Measurements from ENCODE around the gene PPIG. TPM values are rescaled to one million over a fixed set of nuclear protein-coding genes. Genes with fewer than 3 reads are reported as not detected.

Gene PPIG
- total and polyA plus RNA-seq, 2 of the 4 experiments (the other 2 are of a cell fraction) = 10.4 to 16.7 TPM

DNA sequence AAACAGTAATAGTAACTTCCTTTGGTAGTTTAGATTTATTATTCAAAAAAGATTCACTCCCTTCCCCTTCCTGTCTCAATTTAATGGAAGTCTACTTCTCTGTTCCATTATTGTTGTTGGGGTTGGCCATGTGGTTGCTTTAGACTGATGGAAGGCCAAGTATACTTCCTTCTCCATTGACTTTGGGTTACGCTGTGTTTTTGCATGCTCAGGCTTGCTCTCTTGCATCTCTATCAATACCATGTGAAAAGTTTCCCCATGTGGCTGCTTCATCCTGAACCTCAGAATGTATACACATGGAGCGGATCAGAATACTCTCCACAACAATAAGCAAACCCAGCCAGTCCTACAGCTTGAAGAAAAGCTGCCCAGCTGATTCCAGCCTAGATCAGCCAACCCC lies 89.8 kb downstream of the PPIG start:
- in situ Hi-C loops (cut with MboI; ENCODE audit: low sequenced_read_pairs) (no loop called here), dilution Hi-C loops (cut with HindIII; ENCODE audit: low sequenced_read_pairs, unreplicated experiment) (no loop called here), intact Hi-C loops (cut with micrococcal nuclease) (no loop called here)
- DNase-seq (no peak), ATAC-seq (ENCODE audit: low read depth) (no peak)
- Histone ChIP-seq H2AFZ (replicated peaks; ENCODE audit: low read length, poor library complexity) (no peak overlapping the region), H3K23ac (ENCODE audit: low read depth, low read length) (no peak overlapping the region), H2BK20ac (ENCODE audit: low read depth, low read length) (no peak overlapping the region), H2BK120ac (ENCODE audit: low read depth, low read length) (no peak overlapping the region), H3K9me3 (ENCODE audit: control insufficient read depth, insufficient read depth, low read length) (no peaks in the 10 kb centered on the region), H2AK9ac (replicated peaks; ENCODE audit: low read depth, low read length, poor library complexity) (no peak overlapping the region), H3K9me1 (ENCODE audit: insufficient read depth, low read length) (no peaks in the 10 kb centered on the region), H4K8ac (ENCODE audit: low read depth in 2 of 2, low read length in 2 of 2) (no peak overlapping the region), H3K18ac (ENCODE audit: low read depth, low read length) (no peak overlapping the region), H3K4me1 (ENCODE audit: control insufficient read depth, insufficient read depth, low read length) (no peaks in the 10 kb centered on the region), H3K27me3 (ENCODE audit: control insufficient read depth, insufficient read depth, low read length) (0 out of 2 replicates have a peak, but pooled peaks cover 1% of the 10 kb centered on the region), H3K4me2 (ENCODE audit: low read depth, low read length) (no peak overlapping the region), H4K91ac (ENCODE audit: insufficient read depth, low read depth, low read length) (no peak overlapping the region), H2BK5ac (ENCODE audit: low read depth, low read length, poor library complexity, severe bottlenecking) (no peak overlapping the region), H3K4me3 (ENCODE audit: insufficient read depth, low read depth, low read length) (no peak overlapping the region), H3K9ac (ENCODE audit: low read depth, low read length) (no peak overlapping the region), H3K14ac (replicated peaks; ENCODE audit: low read depth, low read length) (no peak overlapping the region), H4K20me1 (ENCODE audit: insufficient read depth, low read length) (no peaks in the 10 kb centered on the region), H3K36me3 (ENCODE audit: control insufficient read depth, insufficient read depth, low read length) (no peaks in the 10 kb centered on the region), H2AK5ac (ENCODE audit: low read depth, low read length) (no peak overlapping the region), H2BK15ac (ENCODE audit: low read depth, low read length) (no peak overlapping the region), H3K79me1 (ENCODE audit: low read depth in 1 of 2, low read length in 2 of 2) (no peaks in the 10 kb centered on the region), H3K56ac (ENCODE audit: extremely low read depth, insufficient read depth, low read length) (no peak overlapping the region), H3K27ac (ENCODE audit: insufficient read depth, low read length) (no peak overlapping the region), H3K4ac (ENCODE audit: low read depth, low read length) (no peak overlapping the region), H4K5ac (ENCODE audit: low read depth, low read length) (no peak overlapping the region)
- TF ChIP-seq, protein P1, sequence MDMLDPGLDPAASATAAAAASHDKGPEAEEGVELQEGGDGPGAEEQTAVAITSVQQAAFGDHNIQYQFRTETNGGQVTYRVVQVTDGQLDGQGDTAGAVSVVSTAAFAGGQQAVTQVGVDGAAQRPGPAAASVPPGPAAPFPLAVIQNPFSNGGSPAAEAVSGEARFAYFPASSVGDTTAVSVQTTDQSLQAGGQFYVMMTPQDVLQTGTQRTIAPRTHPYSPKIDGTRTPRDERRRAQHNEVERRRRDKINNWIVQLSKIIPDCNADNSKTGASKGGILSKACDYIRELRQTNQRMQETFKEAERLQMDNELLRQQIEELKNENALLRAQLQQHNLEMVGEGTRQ (IDR thresholded peaks at IDR 0.05; ENCODE audit: low read depth, low read length) = no peak
- TF ChIP-seq CEBPB (IDR thresholded peaks at IDR 0.05; ENCODE audit: low read depth, low read length) (no peak), CHD1 (IDR thresholded peaks at IDR 0.05; ENCODE audit: low read depth, low read length) (no peak), FOS (IDR thresholded peaks at IDR 0.05; ENCODE audit: low read depth, low read length) (no peak)
- WGBS, 2 experiments (ENCODE audit: extremely low coverage in 2 of 2, insufficient read length in 1 of 2) = 86% methylated on average over 1 of the region's 2 CpGs; no CpG with 5 or more reads in 1 of the 2 experiments
- POLR2A ChIA-PET (ENCODE audit: unreplicated experiment) = no interaction called here
- CTCF ChIA-PET = no interaction called here
- BruUV-seq (replicated peaks) = no TSS peak
